GM23338 (cell line): ENCODE measurements around the gene CHRNA7. TPM values are rescaled to one million over a fixed set of nuclear protein-coding genes. Genes with fewer than 3 reads are reported as not detected.
"Not testable (repeated sequence)": the region's sequence is repeated elsewhere in the genome, so short reads cannot be mapped to it uniquely, and the experiment has no call there.

Experiments
- ATAC-seq: fragments of 200-7000 bp; cut with Tn5 transposase; 3 replicates; pipeline ENCODE4 v1.9.1; 2020
- DNase-seq: peaks from one replicate; pipeline ENCODE4 v3.0.0-alpha.2; 2015; ENCODE audit warnings: low spot score
- H2AFZ ChIP-seq: fragments of 200-600 bp; sonication (generic); 2 replicates; pipeline ENCODE4 v1.8.0; 2016; ENCODE audit warnings: antibody characterized with exemption, mild to moderate bottlenecking, moderate library complexity
- H3F3A ChIP-seq: fragments of 200-600 bp; sonication (generic); replicated peaks from 2 replicates; pipeline ENCODE4 v1.8.0; 2017; ENCODE audit warnings: antibody characterized with exemption, mixed run types, low read depth
- H3K27ac ChIP-seq: fragments of 200-600 bp; sonication (generic); 2 replicates; pipeline ENCODE4 v1.6.1; 2016; ENCODE audit warnings: low read depth
- H3K27me3 ChIP-seq: fragments of 200-600 bp; sonication (generic); 2 replicates; pipeline ENCODE4 v1.8.0; 2016; ENCODE audit warnings: mild to moderate bottlenecking, mixed run types, moderate library complexity; ENCODE audit not compliant: insufficient read depth
- H3K36me3 ChIP-seq: fragments of 200-600 bp; sonication (generic); 2 replicates; pipeline ENCODE4 v1.8.0; 2016; ENCODE audit warnings: mild to moderate bottlenecking; ENCODE audit not compliant: insufficient read depth
- H3K4me1 ChIP-seq: fragments of 200-600 bp; sonication (generic); 2 replicates; pipeline ENCODE4 v1.8.0; 2016; ENCODE audit warnings: mild to moderate bottlenecking, moderate library complexity; ENCODE audit not compliant: insufficient read depth
- H3K4me2 ChIP-seq: fragments of 200-600 bp; sonication (generic); 2 replicates; pipeline ENCODE4 v1.7.1; 2017; ENCODE audit warnings: mixed run types
- H3K4me3 ChIP-seq: fragments of 200-600 bp; sonication (generic); 2 replicates; pipeline ENCODE4 v1.6.1; 2016; ENCODE audit warnings: mixed run types
- H3K79me2 ChIP-seq: fragments of 200-600 bp; sonication (generic); replicated peaks from 2 replicates; pipeline ENCODE4 v1.8.0; 2017; ENCODE audit warnings: mild to moderate bottlenecking; ENCODE audit not compliant: insufficient read depth
- H3K9me2 ChIP-seq: fragments of 200-600 bp; sonication (generic); 2 replicates; pipeline ENCODE4 v1.8.0; 2017; ENCODE audit not compliant: insufficient read depth
- H4K20me1 ChIP-seq: fragments of 200-600 bp; sonication (generic); replicated peaks from 2 replicates; pipeline ENCODE4 v1.8.0; 2017; ENCODE audit warnings: mild to moderate bottlenecking; ENCODE audit not compliant: insufficient read depth
- H3K27ac Mint-ChIP-seq: 2 replicates; pipeline ENCODE4 v1.8.0; 2020; ENCODE audit warnings: inconsistent platforms, mild to moderate bottlenecking, moderate library complexity, mixed read lengths
- H3K27me3 Mint-ChIP-seq: 3 replicates; pipeline ENCODE4 v1.8.0; 2022; ENCODE audit warnings: low read depth, mild to moderate bottlenecking, moderate library complexity, mixed read lengths, inconsistent platforms; ENCODE audit not compliant: insufficient read depth, poor library complexity
- H3K36me3 Mint-ChIP-seq: 3 replicates; pipeline ENCODE4 v1.8.0; 2021; ENCODE audit warnings: low read depth, mild to moderate bottlenecking, inconsistent platforms, moderate library complexity, mixed read lengths
- H3K4me1 Mint-ChIP-seq: 3 replicates; pipeline ENCODE4 v1.8.0; 2020; ENCODE audit warnings: mild to moderate bottlenecking, inconsistent platforms, mixed read lengths
- H3K4me3 Mint-ChIP-seq: 3 replicates; pipeline ENCODE4 v1.8.0; 2021; ENCODE audit warnings: moderate library complexity, mild to moderate bottlenecking, inconsistent platforms, mixed read lengths
- H3K9me3 Mint-ChIP-seq: 3 replicates; pipeline ENCODE4 v1.8.0; 2020; ENCODE audit warnings: moderate library complexity, mild to moderate bottlenecking, inconsistent platforms, mixed read lengths
- CREB1 ChIP-seq: fragments of 250-450 bp; sonication (Bioruptor Pico); IDR thresholded peaks from 2 replicates; pipeline ENCODE4 v1.5.0; 2020; ENCODE audit warnings: low read depth, mild to moderate bottlenecking, moderate library complexity
- EZH2 ChIP-seq: fragments of 200-600 bp; sonication (generic); IDR thresholded peaks from one replicate; pipeline ENCODE4 v1.8.0; 2017; ENCODE audit warnings: antibody characterized with exemption, mild to moderate bottlenecking, low read depth; ENCODE audit not compliant: unreplicated experiment
- EZH2phosphoT487 ChIP-seq: fragments of 200-600 bp; sonication (generic); IDR thresholded peaks from one replicate; pipeline ENCODE4 v1.8.1; 2018; ENCODE audit warnings: antibody characterized with exemption; ENCODE audit not compliant: unreplicated experiment
- JUNB ChIP-seq: IDR thresholded peaks from one replicate; pipeline ENCODE4 v1.6.1; 2016; ENCODE audit warnings: antibody characterized with exemption; ENCODE audit not compliant: unreplicated experiment
- NANOG ChIP-seq: IDR thresholded peaks from 2 replicates; pipeline ENCODE4 v1.6.1; 2016; ENCODE audit warnings: antibody characterized with exemption, borderline replicate concordance
- POLR2AphosphoS5 ChIP-seq: IDR thresholded peaks from 2 replicates; pipeline ENCODE4 v1.6.1; 2016; ENCODE audit warnings: antibody characterized with exemption, low read depth
- STAT1 ChIP-seq: IDR thresholded peaks from one replicate; pipeline ENCODE4 v1.6.1; 2016; ENCODE audit warnings: antibody characterized with exemption; ENCODE audit not compliant: unreplicated experiment
- ZNF114 ChIP-seq: fragments of 250-450 bp; sonication (Bioruptor Pico); IDR thresholded peaks from 2 replicates; pipeline ENCODE4 v1.5.0; 2020; ENCODE audit warnings: mild to moderate bottlenecking, moderate library complexity
- ZNF331 ChIP-seq: fragments of 250-450 bp; sonication (Bioruptor Pico); IDR thresholded peaks from 2 replicates; pipeline ENCODE4 v1.5.0; 2020; ENCODE audit warnings: low read depth, mild to moderate bottlenecking, moderate library complexity
- polyA plus RNA-seq: library from polyadenylated mRNA; unstranded; fragments of >200 nt; fragmentation: Nextera tagmentation; extraction: Ambion mirVana; gene quantifications from 2 replicates; pipeline ENCODE4 v1.2.1, GENCODE V29; 2016
- total RNA-seq: library from RNA; depleted of rRNA; stranded (reverse); fragments of >200 nt; shearing (Covaris generic); gene quantifications from 2 replicates; pipeline ENCODE4 v1.2.3, GENCODE V29; 2014
- TF ChIP-seq, protein P1 (sequence below), 2 experiments: fragments of 200-600 bp in 1 of 2; sonication (generic) in 1 of 2; conservative IDR thresholded peaks; 2 replicates each; pipeline versions ENCODE4 v1.5.1 to v1.6.1; 2016 to 2017; ENCODE audit warnings: antibody characterized with exemption in 2 of 2, low read depth in 2 of 2, mild to moderate bottlenecking in 2 of 2, moderate library complexity in 1 of 2
- TF ChIP-seq, protein P2 (sequence below): IDR thresholded peaks from 2 replicates; pipeline ENCODE4 v1.6.1; 2016; ENCODE audit warnings: antibody characterized with exemption
- TF ChIP-seq, protein P3 (sequence below): IDR thresholded peaks from one replicate; pipeline ENCODE4 v1.6.1; 2018; ENCODE audit warnings: antibody characterized with exemption; ENCODE audit not compliant: unreplicated experiment
- TF ChIP-seq, protein P4 (sequence below): fragments of 250-450 bp; sonication (Bioruptor Pico); IDR thresholded peaks from 2 replicates; pipeline ENCODE4 v1.5.0; 2020; ENCODE audit warnings: mild to moderate bottlenecking, moderate library complexity

The CHRNA7 gene
- total and polyA plus RNA-seq, 2 experiments from 2014 or later, result 4.6 to 8.2 TPM

DNA sequence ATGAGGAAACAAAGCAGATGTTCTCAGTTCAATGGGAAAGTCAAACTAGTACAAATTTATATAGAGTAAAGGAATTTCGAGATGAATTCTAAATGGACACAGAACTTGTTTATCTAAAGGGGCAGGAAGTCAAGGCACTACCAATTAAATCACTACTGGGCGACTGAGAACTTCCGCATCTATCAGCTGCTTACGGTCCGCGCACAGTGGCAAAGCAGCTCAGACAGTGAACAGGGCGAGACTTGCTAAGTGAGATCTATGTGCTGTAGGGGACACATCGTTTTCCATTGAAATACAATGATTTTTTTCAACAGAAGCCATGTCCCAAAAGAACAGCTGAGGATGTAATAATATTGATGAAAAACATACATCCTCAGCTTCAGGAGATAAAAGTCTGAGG is 105.0 kb downstream of the CHRNA7 start:
- H3K79me2 ChIP-seq, result no peaks in the 10 kb centered on the region
- no peak overlapping the region for H3K27ac ChIP-seq
- no peak overlapping the region for H3K4me3 ChIP-seq
- no peak overlapping the region for H2AFZ ChIP-seq
- no peaks in the 10 kb centered on the region for H3K4me1 Mint-ChIP-seq
- no peaks in the 10 kb centered on the region for H3F3A ChIP-seq
- no peaks in the 10 kb centered on the region for H3K9me2 ChIP-seq
- H3K27me3 ChIP-seq, result no peaks in the 10 kb centered on the region
- H3K4me3 Mint-ChIP-seq, result no peak overlapping the region
- H4K20me1 ChIP-seq, result peaks cover 3% of the 10 kb centered on the region; the same call in 1 of the 2 replicates
- H3K36me3 ChIP-seq, result no peaks in the 10 kb centered on the region
- peaks cover 2% of the 10 kb centered on the region for H3K27me3 Mint-ChIP-seq
- no peaks in the 10 kb centered on the region for H3K36me3 Mint-ChIP-seq
- no peak for DNase-seq
- H3K9me3 Mint-ChIP-seq, result no peaks in the 10 kb centered on the region
- no peak overlapping the region for H3K4me2 ChIP-seq
- H3K27ac Mint-ChIP-seq, result no peak overlapping the region
- no peak for ATAC-seq
- H3K4me1 ChIP-seq, result no peaks in the 10 kb centered on the region
- TF ChIP-seq, protein P1, sequence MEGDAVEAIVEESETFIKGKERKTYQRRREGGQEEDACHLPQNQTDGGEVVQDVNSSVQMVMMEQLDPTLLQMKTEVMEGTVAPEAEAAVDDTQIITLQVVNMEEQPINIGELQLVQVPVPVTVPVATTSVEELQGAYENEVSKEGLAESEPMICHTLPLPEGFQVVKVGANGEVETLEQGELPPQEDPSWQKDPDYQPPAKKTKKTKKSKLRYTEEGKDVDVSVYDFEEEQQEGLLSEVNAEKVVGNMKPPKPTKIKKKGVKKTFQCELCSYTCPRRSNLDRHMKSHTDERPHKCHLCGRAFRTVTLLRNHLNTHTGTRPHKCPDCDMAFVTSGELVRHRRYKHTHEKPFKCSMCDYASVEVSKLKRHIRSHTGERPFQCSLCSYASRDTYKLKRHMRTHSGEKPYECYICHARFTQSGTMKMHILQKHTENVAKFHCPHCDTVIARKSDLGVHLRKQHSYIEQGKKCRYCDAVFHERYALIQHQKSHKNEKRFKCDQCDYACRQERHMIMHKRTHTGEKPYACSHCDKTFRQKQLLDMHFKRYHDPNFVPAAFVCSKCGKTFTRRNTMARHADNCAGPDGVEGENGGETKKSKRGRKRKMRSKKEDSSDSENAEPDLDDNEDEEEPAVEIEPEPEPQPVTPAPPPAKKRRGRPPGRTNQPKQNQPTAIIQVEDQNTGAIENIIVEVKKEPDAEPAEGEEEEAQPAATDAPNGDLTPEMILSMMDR (conservative IDR thresholded peaks at IDR 0.05; ENCODE audit: low read depth in 2 of 2), result no peak
- TF ChIP-seq EZH2 (no peak), EZH2phosphoT487 (no peak), ZNF331 (no peak), JUNB (no peak), ZNF114 (no peak), POLR2AphosphoS5 (no peak), CREB1 (no peak), STAT1 (no peak), NANOG (no peak)
- TF ChIP-seq, protein P2, sequence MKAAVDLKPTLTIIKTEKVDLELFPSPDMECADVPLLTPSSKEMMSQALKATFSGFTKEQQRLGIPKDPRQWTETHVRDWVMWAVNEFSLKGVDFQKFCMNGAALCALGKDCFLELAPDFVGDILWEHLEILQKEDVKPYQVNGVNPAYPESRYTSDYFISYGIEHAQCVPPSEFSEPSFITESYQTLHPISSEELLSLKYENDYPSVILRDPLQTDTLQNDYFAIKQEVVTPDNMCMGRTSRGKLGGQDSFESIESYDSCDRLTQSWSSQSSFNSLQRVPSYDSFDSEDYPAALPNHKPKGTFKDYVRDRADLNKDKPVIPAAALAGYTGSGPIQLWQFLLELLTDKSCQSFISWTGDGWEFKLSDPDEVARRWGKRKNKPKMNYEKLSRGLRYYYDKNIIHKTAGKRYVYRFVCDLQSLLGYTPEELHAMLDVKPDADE, result no peak
- TF ChIP-seq, protein P3, sequence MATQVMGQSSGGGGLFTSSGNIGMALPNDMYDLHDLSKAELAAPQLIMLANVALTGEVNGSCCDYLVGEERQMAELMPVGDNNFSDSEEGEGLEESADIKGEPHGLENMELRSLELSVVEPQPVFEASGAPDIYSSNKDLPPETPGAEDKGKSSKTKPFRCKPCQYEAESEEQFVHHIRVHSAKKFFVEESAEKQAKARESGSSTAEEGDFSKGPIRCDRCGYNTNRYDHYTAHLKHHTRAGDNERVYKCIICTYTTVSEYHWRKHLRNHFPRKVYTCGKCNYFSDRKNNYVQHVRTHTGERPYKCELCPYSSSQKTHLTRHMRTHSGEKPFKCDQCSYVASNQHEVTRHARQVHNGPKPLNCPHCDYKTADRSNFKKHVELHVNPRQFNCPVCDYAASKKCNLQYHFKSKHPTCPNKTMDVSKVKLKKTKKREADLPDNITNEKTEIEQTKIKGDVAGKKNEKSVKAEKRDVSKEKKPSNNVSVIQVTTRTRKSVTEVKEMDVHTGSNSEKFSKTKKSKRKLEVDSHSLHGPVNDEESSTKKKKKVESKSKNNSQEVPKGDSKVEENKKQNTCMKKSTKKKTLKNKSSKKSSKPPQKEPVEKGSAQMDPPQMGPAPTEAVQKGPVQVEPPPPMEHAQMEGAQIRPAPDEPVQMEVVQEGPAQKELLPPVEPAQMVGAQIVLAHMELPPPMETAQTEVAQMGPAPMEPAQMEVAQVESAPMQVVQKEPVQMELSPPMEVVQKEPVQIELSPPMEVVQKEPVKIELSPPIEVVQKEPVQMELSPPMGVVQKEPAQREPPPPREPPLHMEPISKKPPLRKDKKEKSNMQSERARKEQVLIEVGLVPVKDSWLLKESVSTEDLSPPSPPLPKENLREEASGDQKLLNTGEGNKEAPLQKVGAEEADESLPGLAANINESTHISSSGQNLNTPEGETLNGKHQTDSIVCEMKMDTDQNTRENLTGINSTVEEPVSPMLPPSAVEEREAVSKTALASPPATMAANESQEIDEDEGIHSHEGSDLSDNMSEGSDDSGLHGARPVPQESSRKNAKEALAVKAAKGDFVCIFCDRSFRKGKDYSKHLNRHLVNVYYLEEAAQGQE, result no peak
- TF ChIP-seq, protein P4, sequence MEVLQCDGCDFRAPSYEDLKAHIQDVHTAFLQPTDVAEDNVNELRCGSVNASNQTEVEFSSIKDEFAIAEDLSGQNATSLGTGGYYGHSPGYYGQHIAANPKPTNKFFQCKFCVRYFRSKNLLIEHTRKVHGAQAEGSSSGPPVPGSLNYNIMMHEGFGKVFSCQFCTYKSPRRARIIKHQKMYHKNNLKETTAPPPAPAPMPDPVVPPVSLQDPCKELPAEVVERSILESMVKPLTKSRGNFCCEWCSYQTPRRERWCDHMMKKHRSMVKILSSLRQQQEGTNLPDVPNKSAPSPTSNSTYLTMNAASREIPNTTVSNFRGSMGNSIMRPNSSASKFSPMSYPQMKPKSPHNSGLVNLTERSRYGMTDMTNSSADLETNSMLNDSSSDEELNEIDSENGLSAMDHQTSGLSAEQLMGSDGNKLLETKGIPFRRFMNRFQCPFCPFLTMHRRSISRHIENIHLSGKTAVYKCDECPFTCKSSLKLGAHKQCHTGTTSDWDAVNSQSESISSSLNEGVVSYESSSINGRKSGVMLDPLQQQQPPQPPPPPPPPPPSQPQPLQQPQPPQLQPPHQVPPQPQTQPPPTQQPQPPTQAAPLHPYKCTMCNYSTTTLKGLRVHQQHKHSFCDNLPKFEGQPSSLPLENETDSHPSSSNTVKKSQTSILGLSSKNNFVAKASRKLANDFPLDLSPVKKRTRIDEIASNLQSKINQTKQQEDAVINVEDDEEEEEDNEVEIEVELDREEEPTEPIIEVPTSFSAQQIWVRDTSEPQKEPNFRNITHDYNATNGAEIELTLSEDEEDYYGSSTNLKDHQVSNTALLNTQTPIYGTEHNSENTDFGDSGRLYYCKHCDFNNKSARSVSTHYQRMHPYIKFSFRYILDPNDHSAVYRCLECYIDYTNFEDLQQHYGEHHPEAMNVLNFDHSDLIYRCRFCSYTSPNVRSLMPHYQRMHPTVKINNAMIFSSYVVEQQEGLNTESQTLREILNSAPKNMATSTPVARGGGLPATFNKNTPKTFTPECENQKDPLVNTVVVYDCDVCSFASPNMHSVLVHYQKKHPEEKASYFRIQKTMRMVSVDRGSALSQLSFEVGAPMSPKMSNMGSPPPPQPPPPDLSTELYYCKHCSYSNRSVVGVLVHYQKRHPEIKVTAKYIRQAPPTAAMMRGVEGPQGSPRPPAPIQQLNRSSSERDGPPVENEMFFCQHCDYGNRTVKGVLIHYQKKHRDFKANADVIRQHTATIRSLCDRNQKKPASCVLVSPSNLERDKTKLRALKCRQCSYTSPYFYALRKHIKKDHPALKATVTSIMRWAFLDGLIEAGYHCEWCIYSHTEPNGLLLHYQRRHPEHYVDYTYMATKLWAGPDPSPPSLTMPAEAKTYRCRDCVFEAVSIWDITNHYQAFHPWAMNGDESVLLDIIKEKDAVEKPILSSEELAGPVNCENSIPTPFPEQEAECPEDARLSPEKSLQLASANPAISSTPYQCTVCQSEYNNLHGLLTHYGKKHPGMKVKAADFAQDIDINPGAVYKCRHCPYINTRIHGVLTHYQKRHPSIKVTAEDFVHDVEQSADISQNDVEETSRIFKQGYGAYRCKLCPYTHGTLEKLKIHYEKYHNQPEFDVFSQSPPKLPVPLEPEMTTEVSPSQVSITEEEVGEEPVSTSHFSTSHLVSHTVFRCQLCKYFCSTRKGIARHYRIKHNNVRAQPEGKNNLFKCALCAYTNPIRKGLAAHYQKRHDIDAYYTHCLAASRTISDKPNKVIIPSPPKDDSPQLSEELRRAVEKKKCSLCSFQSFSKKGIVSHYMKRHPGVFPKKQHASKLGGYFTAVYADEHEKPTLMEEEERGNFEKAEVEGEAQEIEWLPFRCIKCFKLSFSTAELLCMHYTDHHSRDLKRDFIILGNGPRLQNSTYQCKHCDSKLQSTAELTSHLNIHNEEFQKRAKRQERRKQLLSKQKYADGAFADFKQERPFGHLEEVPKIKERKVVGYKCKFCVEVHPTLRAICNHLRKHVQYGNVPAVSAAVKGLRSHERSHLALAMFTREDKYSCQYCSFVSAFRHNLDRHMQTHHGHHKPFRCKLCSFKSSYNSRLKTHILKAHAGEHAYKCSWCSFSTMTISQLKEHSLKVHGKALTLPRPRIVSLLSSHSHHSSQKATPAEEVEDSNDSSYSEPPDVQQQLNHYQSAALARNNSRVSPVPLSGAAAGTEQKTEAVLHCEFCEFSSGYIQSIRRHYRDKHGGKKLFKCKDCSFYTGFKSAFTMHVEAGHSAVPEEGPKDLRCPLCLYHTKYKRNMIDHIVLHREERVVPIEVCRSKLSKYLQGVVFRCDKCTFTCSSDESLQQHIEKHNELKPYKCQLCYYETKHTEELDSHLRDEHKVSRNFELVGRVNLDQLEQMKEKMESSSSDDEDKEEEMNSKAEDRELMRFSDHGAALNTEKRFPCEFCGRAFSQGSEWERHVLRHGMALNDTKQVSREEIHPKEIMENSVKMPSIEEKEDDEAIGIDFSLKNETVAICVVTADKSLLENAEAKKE (CRISPR knock-in tag), result no peak

DNA sequence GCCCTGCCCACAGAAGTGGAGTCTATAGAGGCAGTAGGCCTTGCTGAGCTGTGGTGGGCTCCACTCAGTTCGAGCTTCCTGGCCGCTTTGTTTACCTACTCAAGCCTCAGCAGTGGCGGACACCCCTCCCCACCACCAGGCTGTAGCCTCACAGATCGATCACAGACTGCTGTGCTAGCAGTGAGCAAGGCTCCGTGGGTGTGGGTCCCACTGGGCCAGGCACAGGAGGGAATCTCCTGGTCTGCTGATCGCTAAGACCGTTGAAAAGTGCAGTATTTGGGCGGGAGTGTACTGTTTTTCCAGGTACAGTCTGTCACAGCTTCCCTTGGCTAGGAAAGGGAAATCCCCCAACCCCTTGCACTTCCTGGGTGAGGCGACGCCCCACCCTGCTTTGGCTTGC is 115.2 kb downstream of the CHRNA7 start:
- not testable (repeated sequence) for H3K4me3 ChIP-seq, H3K36me3 Mint-ChIP-seq, H3K27me3 ChIP-seq, H3K9me3 Mint-ChIP-seq, H3K4me1 Mint-ChIP-seq, H3K9me2 ChIP-seq, H3K4me3 Mint-ChIP-seq, H3K27ac ChIP-seq, H3F3A ChIP-seq, H4K20me1 ChIP-seq, DNase-seq, ATAC-seq, H3K27me3 Mint-ChIP-seq, H2AFZ ChIP-seq, H3K36me3 ChIP-seq, H3K4me2 ChIP-seq, H3K4me1 ChIP-seq, H3K79me2 ChIP-seq, H3K27ac Mint-ChIP-seq
